ENCODE measurements around the gene LRPAP1. TPM values are rescaled to one million over a fixed set of nuclear protein-coding genes. Genes with fewer than 3 reads are reported as not detected.

Gene LRPAP1
- total and polyA plus RNA-seq, 2 experiments from 2014 or later = 231 to 296 TPM

DNA sequence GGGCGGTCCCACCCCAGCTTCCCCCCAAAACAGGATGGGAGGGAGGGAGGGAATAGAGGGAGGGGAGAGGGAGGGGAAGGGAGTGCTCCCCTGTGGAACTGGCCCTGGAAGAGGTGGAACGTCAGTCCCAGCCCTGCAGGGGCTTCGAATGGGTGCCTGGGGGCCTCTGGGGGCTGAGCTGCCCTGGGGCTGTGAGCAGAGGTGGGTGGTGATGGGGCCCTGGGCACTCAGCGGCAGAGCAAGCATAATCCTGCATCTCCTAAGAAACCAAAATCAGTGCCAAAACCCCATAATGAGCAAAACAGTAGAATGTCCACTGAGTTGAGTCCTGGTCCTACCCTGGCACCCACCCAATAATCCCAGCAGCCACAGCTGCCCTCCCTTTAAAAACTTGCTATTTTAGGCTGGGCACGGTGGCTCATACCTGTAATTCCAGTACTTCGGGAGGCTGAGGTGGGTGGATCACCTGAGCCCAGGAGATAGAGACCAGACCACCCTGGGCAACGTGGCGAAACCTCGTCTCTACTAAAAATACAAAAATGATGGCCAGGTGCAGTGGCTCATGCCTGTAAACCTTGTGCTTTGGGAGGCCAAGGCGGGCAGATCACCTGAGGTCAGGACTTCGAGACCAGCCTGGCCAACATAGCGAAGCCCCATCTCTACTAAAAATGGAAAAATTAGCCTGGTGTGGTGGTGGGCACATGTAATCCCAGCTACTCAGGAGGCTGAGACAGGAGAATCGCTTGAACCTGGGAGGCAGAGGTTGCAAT lies 58.0 kb downstream of the LRPAP1 start:
- H3K36me3 ChIP-seq = no peaks in the 10 kb centered on the region
- H3K4me3 ChIP-seq = no peak overlapping the region
- H3K27me3 ChIP-seq = no peaks in the 10 kb centered on the region
- no peak for DNase-seq (ENCODE audit: low read depth in 1 of 2, low spot score in 1 of 2)
- no peak overlapping the region for H3K27ac ChIP-seq
- H3K9me3 ChIP-seq (ENCODE audit: low read depth) = no peaks in the 10 kb centered on the region
- TF ChIP-seq, protein P1, sequence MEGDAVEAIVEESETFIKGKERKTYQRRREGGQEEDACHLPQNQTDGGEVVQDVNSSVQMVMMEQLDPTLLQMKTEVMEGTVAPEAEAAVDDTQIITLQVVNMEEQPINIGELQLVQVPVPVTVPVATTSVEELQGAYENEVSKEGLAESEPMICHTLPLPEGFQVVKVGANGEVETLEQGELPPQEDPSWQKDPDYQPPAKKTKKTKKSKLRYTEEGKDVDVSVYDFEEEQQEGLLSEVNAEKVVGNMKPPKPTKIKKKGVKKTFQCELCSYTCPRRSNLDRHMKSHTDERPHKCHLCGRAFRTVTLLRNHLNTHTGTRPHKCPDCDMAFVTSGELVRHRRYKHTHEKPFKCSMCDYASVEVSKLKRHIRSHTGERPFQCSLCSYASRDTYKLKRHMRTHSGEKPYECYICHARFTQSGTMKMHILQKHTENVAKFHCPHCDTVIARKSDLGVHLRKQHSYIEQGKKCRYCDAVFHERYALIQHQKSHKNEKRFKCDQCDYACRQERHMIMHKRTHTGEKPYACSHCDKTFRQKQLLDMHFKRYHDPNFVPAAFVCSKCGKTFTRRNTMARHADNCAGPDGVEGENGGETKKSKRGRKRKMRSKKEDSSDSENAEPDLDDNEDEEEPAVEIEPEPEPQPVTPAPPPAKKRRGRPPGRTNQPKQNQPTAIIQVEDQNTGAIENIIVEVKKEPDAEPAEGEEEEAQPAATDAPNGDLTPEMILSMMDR (IDR thresholded peaks at IDR 0.05; ENCODE audit: low read depth, low read length) = no peak
- H3K4me1 ChIP-seq (ENCODE audit: low read depth) = no peaks in the 10 kb centered on the region

- H3K9me3 ChIP-seq (ENCODE audit: low read depth) = no peaks in the 10 kb centered on the region
- H3K27me3 ChIP-seq = no peaks in the 10 kb centered on the region
- no peak for DNase-seq (ENCODE audit: low read depth in 1 of 2, low spot score in 1 of 2)
- no peaks in the 10 kb centered on the region for H3K4me1 ChIP-seq (ENCODE audit: low read depth)
- TF ChIP-seq, protein P1 (IDR thresholded peaks at IDR 0.05; ENCODE audit: low read depth, low read length) = no peak
- H3K27ac ChIP-seq = no peak overlapping the region
- H3K4me3 ChIP-seq = no peak overlapping the region
- H3K36me3 ChIP-seq = no peaks in the 10 kb centered on the region
These were observed 58.9 kb downstream of the LRPAP1 start for GRCh38 chr4:3473181-3473950.

DNA sequence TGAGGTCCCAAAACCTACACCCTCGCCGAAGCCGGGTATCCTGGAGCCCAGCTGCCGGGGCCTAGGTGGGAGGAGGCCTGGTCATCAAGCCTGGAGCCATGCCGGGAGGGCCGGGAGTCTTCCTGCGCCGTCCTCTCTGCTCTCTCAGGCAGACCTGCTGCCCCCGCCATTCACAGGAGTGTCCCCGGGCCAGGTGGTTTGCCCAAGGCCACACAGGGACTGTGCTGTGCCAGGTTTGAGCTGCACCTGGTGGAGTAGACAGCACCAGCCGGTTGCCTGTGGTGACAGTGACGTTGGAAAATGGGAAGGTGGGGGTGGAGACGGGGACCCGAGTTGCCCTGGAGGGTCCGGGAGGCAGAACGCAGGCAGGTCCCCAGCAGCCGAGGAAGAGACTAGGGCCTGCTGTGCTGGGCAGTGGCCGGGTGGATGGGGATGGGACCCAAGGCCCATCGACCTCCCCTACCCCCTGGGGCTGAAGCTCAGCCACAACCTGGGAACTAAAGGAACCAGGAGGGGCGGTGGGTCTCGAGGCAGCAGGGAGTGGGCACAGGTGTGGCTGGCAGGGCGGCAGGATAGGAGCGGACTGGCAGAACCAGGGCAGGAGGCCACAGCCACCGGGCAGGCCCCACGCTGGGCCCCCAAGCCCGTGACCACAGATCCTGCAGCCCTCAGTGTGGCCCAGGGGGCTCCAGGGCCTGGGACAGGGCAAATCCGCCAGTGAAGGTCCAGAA lies 59.6 kb downstream of the LRPAP1 start:
- no peak for DNase-seq (ENCODE audit: low read depth in 1 of 2, low spot score in 1 of 2)
- H3K36me3 ChIP-seq = no peaks in the 10 kb centered on the region
- H3K27ac ChIP-seq = no peak overlapping the region
- no peak overlapping the region for H3K4me3 ChIP-seq
- TF ChIP-seq, protein P1 (IDR thresholded peaks at IDR 0.05; ENCODE audit: low read depth, low read length) = no peak
- no peaks in the 10 kb centered on the region for H3K27me3 ChIP-seq
- H3K9me3 ChIP-seq (ENCODE audit: low read depth) = no peaks in the 10 kb centered on the region
- no peaks in the 10 kb centered on the region for H3K4me1 ChIP-seq (ENCODE audit: low read depth)

DNA sequence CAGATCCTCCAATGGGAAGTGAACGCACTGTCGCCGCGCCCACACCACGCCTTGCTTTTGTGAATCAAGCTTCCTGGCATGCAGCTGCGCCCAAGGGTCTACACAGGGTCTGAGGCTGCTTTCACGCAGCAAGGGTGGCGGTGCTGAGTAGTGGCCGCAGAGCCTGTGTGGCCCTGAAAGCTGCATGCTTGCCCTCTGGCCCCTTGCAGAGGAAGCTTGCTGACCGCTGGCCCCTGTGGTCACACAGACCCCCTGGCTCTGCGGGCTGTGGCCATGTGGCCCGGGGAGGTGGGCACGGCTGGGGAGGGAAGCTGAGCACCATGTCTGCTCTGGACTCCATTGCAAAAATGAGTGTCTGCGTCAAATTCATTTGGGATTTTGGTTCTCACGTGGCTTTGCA lies 60.3 kb downstream of the LRPAP1 start:
- no peaks in the 10 kb centered on the region for H3K27me3 ChIP-seq
- TF ChIP-seq, protein P1 (IDR thresholded peaks at IDR 0.05; ENCODE audit: low read depth, low read length) = no peak
- H3K4me3 ChIP-seq = no peak overlapping the region
- DNase-seq (ENCODE audit: low read depth in 1 of 2, low spot score in 1 of 2) = no peak
- H3K9me3 ChIP-seq (ENCODE audit: low read depth) = no peaks in the 10 kb centered on the region
- no peak overlapping the region for H3K27ac ChIP-seq
- H3K36me3 ChIP-seq = no peaks in the 10 kb centered on the region
- H3K4me1 ChIP-seq (ENCODE audit: low read depth) = peaks cover 5% of the 10 kb centered on the region

- DNase-seq (ENCODE audit: low read depth in 1 of 2, low spot score in 1 of 2) = no peak
These were observed 61.0 kb downstream of the LRPAP1 start for GRCh38 chr4:3471098-3471760.

More at GRCh38 chr4:3471098-3471760, 61.0 kb downstream of the LRPAP1 start:
- Histone ChIP-seq H3K27me3 (no peaks in the 10 kb centered on the region), H3K4me3 (no peak overlapping the region), H3K27ac (no peak overlapping the region), H3K4me1 (ENCODE audit: low read depth) (peaks cover 11% of the 10 kb centered on the region), H3K36me3 (no peaks in the 10 kb centered on the region), H3K9me3 (ENCODE audit: low read depth) (no peaks in the 10 kb centered on the region)
- TF ChIP-seq, protein P1 (IDR thresholded peaks at IDR 0.05; ENCODE audit: low read depth, low read length) = no peak
